Pancreas (tissue), 10 donors: ENCODE data around the gene NAV1. TPM values are rescaled to one million over a fixed set of nuclear protein-coding genes. Genes with fewer than 3 reads are reported as not detected.

Experiments
- ATAC-seq, 4 donors: fragments of 200-7000 bp; cut with Tn5 transposase; one replicate each; pipeline versions ENCODE4 v1.8.0 to v1.9.1; 2020; ENCODE audit warnings: mild to moderate bottlenecking in 4 of 4, moderate library complexity in 4 of 4
- DNase-seq, 6 donors: peaks; one replicate each; pipeline ENCODE4 v3.0.0-alpha.2; 2020
- FAIRE-seq: peaks from 2 replicates; lab custom pipeline; 2012; peaks lifted over from hg19 to GRCh38; lab: Jason Lieb, UNC
- H3K27ac ChIP-seq, 4 donors: fragments of 200-600 bp; sonication (generic); 1 replicate in 3 of 4; 2 replicates in 1 of 4; pipeline versions ENCODE4 v1.5.0 to v1.8.0; 2020
- H3K27me3 ChIP-seq, 4 donors: fragments of 200-600 bp; one replicate each; pipeline ENCODE4 v1.8.0; 2021
- H3K36me3 ChIP-seq, 3 donors: fragments of 200-600 bp; sonication (generic) in 1 of 3; one replicate each; pipeline versions ENCODE4 v1.5.0 to v1.8.0; 2020 to 2021
- H3K4me1 ChIP-seq, 3 donors: fragments of 200-600 bp; one replicate each; pipeline ENCODE4 v1.8.0; 2021
- H3K4me3 ChIP-seq, 4 donors: fragments of 200-600 bp; sonication (generic) in 2 of 4; one replicate each; pipeline versions ENCODE4 v1.5.0 to v1.8.0; 2020 to 2021
- H3K9me3 ChIP-seq, 4 donors: fragments of 200-600 bp; one replicate each; pipeline ENCODE4 v1.8.0; 2021
- CTCF ChIP-seq, 4 donors: fragments of 200-600 bp; sonication (generic) in 3 of 4; IDR thresholded peaks; one replicate each; pipeline versions ENCODE4 v1.5.0 to v1.8.0; 2021; ENCODE audit warnings: antibody characterized with exemption in 4 of 4
- WGBS, 2 donors: extraction: QIAGEN DNeasy Blood & Tissue Kit; methylation state at CpG; one replicate each; pipeline ENCODE4 v1.1.7; 2013; 5-methylcytosine and 5-hydroxymethylcytosine counted together
- intact Hi-C, 3 donors: fragments of 100-400 bp; cut with DNase I; formaldehyde crosslinking; loops; one replicate each; pipeline versions ENCODE4 v1.11.1 to v1.14.2; 2022
- polyA plus RNA-seq, 2 donors: library from polyadenylated mRNA; stranded (reverse); fragments of 200-250 nt; gene quantifications; one replicate each; pipeline ENCODE4 v1.2.3, GENCODE V29; 2013
- total RNA-seq, 6 donors: library from RNA; stranded (reverse); fragmentation: NEBNext Ultra II Directional in 4 of 6; extraction: Animal tissue kit (Norgen Biotek cat#: 25700) in 4 of 6; gene quantifications; one replicate each; pipeline versions ENCODE4 v1.2.1 to v1.2.4, GENCODE V29; 2021 to 2023
- donor health status: healthy with polysubstance abuse.
- donor health status: DM: no; HTN: no; CAD: no; lungs with moderate emphysema.
- donor health status: DM: no; HTN: no; CAD: no.
- donor health status: control.
- donor health status: control.
- donor health status: Bipolar disorder and iron deficiency.
- donor health status: DM: yes; HTN: yes; CAD: no.
- donor health status: DM: no; HTN: no; CAD: no.
- donor health status: DM: no; HTN: no; CAD: no.
- donor health status: DM: yes; HTN: yes; CAD: no.

The NAV1 gene
- total and polyA plus RNA-seq, 8 donors, result 5.6 to 13.6 (median 7.3) TPM

GRCh38 chr1:201513498-201514243 lies 25.3 kb upstream of the NAV1 start:
- 90 to 94% methylated on average over 6 of the region's 6 CpGs for WGBS, 2 donors
- peaks cover 8 to 16% (median 12%) of the 10 kb centered on the region in 3 donors for H3K4me1 ChIP-seq

GRCh38 chr1:201514466-201514865 lies 24.5 kb upstream of the NAV1 start:
- WGBS, 2 donors, result 92 to 100% methylated on average over 2 of the region's 2 CpGs
- H3K4me3 ChIP-seq, result no peak overlapping the region
- intact Hi-C loops, result loop anchor here in 1 of 3 donors (2.0 kb wide), 1 partner anchor 30 kb away; no protein-coding TSS in a partner anchor
- no peaks in the 10 kb centered on the region for H3K36me3 ChIP-seq
- no peaks in the 10 kb centered on the region for H3K9me3 ChIP-seq
- DNase-seq (no peak), ATAC-seq (no peak), FAIRE-seq (no peak)
- no peaks in the 10 kb centered on the region for H3K27me3 ChIP-seq
- no peak for TF ChIP-seq CTCF (IDR thresholded peaks at IDR 0.05)
- peak overlapping the region in 1 of 4 donors; percentile 36 for H3K27ac ChIP-seq
- peaks cover 8 to 16% (median 12%) of the 10 kb centered on the region in 3 donors for H3K4me1 ChIP-seq

More at GRCh38 chr1:201513498-201514243, 25.3 kb upstream of the NAV1 start:
- DNase-seq, result no peak
- H3K4me3 ChIP-seq, result no peak overlapping the region
- intact Hi-C loops, result loop anchor here in 1 of 3 donors (2.0 kb wide), 1 partner anchor 29 kb away; no protein-coding TSS in a partner anchor
- no peak overlapping the region for H3K27ac ChIP-seq
- H3K9me3 ChIP-seq, result no peaks in the 10 kb centered on the region
- no peak for FAIRE-seq
- no peak for ATAC-seq
- no peaks in the 10 kb centered on the region for H3K36me3 ChIP-seq
- TF ChIP-seq CTCF (IDR thresholded peaks at IDR 0.05), result no peak
- no peaks in the 10 kb centered on the region for H3K27me3 ChIP-seq

- 43 to 52% methylated on average over 9 of the region's 9 CpGs for WGBS, 2 donors
- ATAC-seq (peak in 1 of 4 donors; percentile 7), FAIRE-seq (no peak), DNase-seq (no peak)
- no peaks in the 10 kb centered on the region for H3K36me3 ChIP-seq
- no peaks in the 10 kb centered on the region for H3K9me3 ChIP-seq
- TF ChIP-seq CTCF (IDR thresholded peaks at IDR 0.05), result no peak
- no peak overlapping the region for H3K4me3 ChIP-seq
- H3K27ac ChIP-seq, result peak overlapping the region in 1 of 4 donors; percentile 36
- peaks cover 8 to 16% (median 12%) of the 10 kb centered on the region in 3 donors for H3K4me1 ChIP-seq
- H3K27me3 ChIP-seq, result no peaks in the 10 kb centered on the region
- intact Hi-C loops, result loop anchor here in 2 of 3 donors (2.0 to 5.0 kb wide), 2 partner anchors 30 to 33 kb away; no protein-coding TSS in a partner anchor
Measured at GRCh38 chr1:201515062-201515750, 23.7 kb upstream of the NAV1 start.

GRCh38 chr1:201515895-201516294 lies 23.0 kb upstream of the NAV1 start:
- intact Hi-C loops, result loop anchor here in 2 of 3 donors (2.0 to 5.0 kb wide), 2 partner anchors 31 to 34 kb away; no protein-coding TSS in a partner anchor
- Histone ChIP-seq H3K27me3 (no peaks in the 10 kb centered on the region), H3K9me3 (no peaks in the 10 kb centered on the region), H3K4me3 (no peak overlapping the region), H3K27ac (no peak overlapping the region), H3K4me1 (peaks cover 8 to 16% (median 12%) of the 10 kb centered on the region in 3 donors), H3K36me3 (no peaks in the 10 kb centered on the region)
- no peak for ATAC-seq
- DNase-seq, result no peak
- 92 to 97% methylated on average over 1 of the region's 1 CpG for WGBS, 2 donors
- TF ChIP-seq CTCF (IDR thresholded peaks at IDR 0.05), result no peak
- no peak for FAIRE-seq
